AG04449 (cell line): ENCODE results near the gene PHLPP2.

ENCODE experiments used
- CTCF ChIA-PET: fragments of 350-600 bp; formaldehyde crosslinking; extraction: SDS; loops from one replicate; lab custom pipeline; 2021; ENCODE audit warnings: antibody characterized with exemption; lab: Yijun Ruan, JAX
- POLR2A ChIA-PET: fragments of 400-600, 350-600 bp; formaldehyde crosslinking; extraction: SDS; loops from one replicate; lab custom pipeline; 2020; ENCODE audit warnings: antibody characterized with exemption, inconsistent platforms; lab: Yijun Ruan, JAX
- DNase-seq: peaks from one replicate; pipeline ENCODE4 v3.0.0-alpha.2; 2010; ENCODE audit warnings: low read depth, low spot score
- H3K4me3 ChIP-seq: 2 replicates; pipeline ENCODE4 v1.5.1; 2011; ENCODE audit warnings: low read depth, mild to moderate bottlenecking, control low read depth, low read length
- CTCF ChIP-seq: IDR thresholded peaks from one replicate; pipeline ENCODE4 v1.5.1; 2011; ENCODE audit warnings: mild to moderate bottlenecking, moderate library complexity, low read length, control low read depth, inconsistent platforms; ENCODE audit not compliant: insufficient read depth; ENCODE audit errors: missing control alignments

Gene PHLPP2

GRCh38 chr16:71709229-71709781 lies 15.2 kb downstream of the PHLPP2 start:
- no peak for TF ChIP-seq CTCF
- POLR2A ChIA-PET: interaction anchor here (0.6 kb wide), 1 partner anchor 10 kb away, joined by 3 read pairs; no protein-coding TSS in a partner anchor
- CTCF ChIA-PET: interaction anchor here (0.9 kb wide), 1 partner anchor 65 kb away, joined by 3 read pairs; no protein-coding TSS in a partner anchor
- peak; percentile 24 for DNase-seq
- peak overlapping the region; percentile 12; the same call in 1 of the 2 replicates for H3K4me3 ChIP-seq

GRCh38 chr16:71708696-71709095 lies 15.8 kb downstream of the PHLPP2 start:
- CTCF ChIA-PET: no interaction called here
- POLR2A ChIA-PET: no interaction called here

GRCh38 chr16:71707199-71707598 lies 17.3 kb downstream of the PHLPP2 start:
- CTCF ChIA-PET: no interaction called here
- no peak for TF ChIP-seq CTCF
- POLR2A ChIA-PET: no interaction called here
- H3K4me3 ChIP-seq: no peak overlapping the region
- DNase-seq: no peak

More at GRCh38 chr16:71708696-71709095, 15.8 kb downstream of the PHLPP2 start:
- TF ChIP-seq CTCF: no peak
- DNase-seq: no peak
- H3K4me3 ChIP-seq: no peak overlapping the region

- no peak overlapping the region for H3K4me3 ChIP-seq
- DNase-seq: no peak
- POLR2A ChIA-PET: no interaction called here
- no peak for TF ChIP-seq CTCF
- CTCF ChIA-PET: interaction anchor here (0.7 kb wide), 1 partner anchor 122 kb away, joined by 3 read pairs; no protein-coding TSS in a partner anchor
These were observed 18.5 kb downstream of the PHLPP2 start for GRCh38 chr16:71706046-71706445.

GRCh38 chr16:71703333-71703732 lies 21.2 kb downstream of the PHLPP2 start:
- CTCF ChIA-PET: no interaction called here
- no peak overlapping the region for H3K4me3 ChIP-seq
- no peak for DNase-seq
- no peak for TF ChIP-seq CTCF
- POLR2A ChIA-PET: no interaction called here

GRCh38 chr16:71700831-71701230 lies 23.7 kb downstream of the PHLPP2 start:
- CTCF ChIA-PET: interaction anchor here (1.1 to 1.4 kb wide), 2 partner anchors 30 to 89 kb away, joined by 4 read pairs; no protein-coding TSS in a partner anchor
- POLR2A ChIA-PET: no interaction called here
- TF ChIP-seq CTCF: no peak
- H3K4me3 ChIP-seq: no peak overlapping the region
- no peak for DNase-seq
